Fibroblast of skin of right quadriceps (primary cell): ENCODE measurements around the gene PARVA.

Experiments used
- DNase-seq: peaks from one replicate; pipeline ENCODE4 v3.0.0-alpha.2; 2013

PARVA gene

DNA sequence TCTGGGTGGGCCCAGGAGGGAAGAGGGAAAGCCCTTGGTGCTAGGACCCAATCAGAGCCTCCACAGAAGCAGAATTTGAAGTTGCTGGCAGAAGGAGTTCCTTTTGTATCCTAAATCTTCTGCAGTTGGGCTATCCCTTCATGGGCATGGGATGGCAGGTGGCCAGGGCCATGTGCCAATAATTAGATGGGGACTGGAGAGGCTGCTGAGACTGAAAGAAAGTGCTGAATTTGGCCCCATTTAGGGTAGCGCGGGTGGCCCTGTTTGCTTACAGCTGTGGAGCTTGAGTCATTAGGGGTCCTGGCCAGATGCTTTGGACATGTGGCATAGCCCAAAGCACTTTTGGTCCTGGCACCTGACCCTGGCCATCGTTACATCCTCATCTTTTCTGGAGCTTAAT, 27.1 kb downstream of the PARVA start:
- DNase-seq, result no peak

- no peak for DNase-seq
Measured at GRCh38 chr11:12408156-12408770, 30.9 kb downstream of the PARVA start.

- DNase-seq, result peak; percentile 63
Measured at GRCh38 chr11:12409621-12410005, 32.2 kb downstream of the PARVA start.

DNA sequence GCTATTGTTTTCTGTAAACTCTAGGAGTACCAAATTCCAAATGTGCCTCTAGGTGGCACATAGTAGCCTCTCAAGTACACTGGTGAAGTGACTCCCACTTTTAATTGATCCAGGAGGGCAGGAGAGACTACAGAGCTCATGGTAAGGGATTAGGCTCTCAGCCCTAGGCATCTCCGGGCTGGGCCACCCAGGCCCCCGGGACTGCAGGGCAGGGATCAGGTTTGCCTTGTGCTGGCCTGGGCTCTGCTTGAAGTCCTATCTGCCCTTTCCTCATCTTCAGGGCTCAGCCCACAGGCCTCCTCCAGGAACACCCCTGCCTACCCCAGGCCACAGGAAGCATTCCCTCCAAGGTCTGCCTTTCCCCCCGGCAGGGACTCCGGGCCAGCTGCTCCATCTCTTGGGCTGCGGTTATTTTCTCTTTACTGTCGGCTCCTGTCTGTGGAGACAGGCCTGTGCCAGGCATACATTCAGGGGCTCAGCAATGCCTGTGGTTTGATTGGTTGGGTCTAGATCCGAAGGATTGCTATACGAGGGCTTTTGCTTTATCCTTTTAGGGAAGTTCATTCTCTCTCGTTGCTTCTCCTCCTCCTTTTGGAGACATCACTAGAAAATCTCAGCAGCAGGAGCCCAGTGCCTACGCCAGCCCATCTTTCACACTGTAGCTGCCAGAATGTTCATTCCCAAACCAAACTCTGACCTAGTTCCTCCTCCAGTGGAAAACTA, 32.8 kb downstream of the PARVA start:
- peak; percentile 88 for DNase-seq

- DNase-seq, result no peak
Measured at GRCh38 chr11:12411393-12411792, 34.0 kb downstream of the PARVA start.

GRCh38 chr11:12411806-12412727, 34.7 kb downstream of the PARVA start:
- peak; percentile 99 for DNase-seq

DNA sequence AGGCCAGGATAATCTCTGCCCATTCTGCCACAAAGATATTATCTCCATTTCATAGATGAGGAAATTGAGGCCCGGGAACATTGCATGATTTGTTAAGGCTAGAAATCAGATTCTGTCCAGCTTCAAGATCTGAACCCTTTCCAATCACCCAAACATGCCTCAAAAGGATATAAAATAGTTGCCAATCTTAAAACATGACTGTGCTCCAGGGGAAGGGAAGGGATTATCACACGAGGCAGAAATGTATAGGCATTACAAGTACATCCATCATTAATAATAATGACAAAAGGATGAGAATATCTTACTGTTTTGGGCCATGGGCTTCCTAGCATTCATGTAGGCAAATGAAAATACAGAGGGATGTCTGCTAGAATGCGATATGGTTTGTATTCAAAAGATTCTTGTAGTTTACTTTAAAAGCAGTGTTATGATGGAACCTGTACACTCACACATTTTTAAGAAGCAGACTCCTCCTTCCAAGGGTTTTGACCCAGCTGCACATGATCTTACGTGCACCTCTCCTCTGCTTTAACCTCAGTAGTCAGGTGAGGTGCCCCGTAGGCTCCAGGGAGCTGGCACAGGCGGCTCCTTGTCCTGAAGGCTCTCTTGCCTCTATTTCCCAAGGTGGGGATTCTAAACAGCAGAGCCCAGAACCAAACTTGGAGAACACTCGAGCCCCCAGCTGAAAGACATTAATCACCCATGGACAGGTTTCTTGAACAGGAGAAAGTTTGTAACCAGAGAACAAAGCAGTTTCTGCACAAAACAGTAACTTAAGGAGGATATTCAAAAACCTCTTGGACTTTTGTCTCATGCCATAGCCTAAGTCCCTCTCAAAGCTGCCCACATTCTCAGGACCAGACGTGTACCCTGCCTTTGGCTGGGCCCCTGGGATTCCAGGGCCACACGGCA, 36.0 kb downstream of the PARVA start:
- no peak for DNase-seq

DNA sequence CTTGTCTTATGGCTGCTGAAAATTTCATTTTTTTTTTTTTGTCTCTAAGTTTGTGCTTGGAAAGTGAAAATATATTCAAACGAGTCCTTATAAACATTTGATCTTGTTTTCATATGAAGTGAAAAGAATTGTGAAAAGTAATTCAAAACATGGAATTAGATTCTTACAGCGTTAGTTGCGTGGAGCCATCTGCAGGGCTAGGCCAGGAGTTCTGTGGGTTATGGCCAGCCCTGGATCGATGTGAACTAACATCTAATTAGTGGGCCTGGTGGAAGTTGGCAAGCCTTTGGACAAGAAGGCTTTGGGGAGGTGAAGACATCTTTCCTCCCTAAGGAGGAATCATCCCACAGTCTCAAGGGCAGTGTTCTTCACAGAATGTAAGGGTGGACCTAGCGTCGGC, 37.2 kb downstream of the PARVA start:
- no peak for DNase-seq

DNA sequence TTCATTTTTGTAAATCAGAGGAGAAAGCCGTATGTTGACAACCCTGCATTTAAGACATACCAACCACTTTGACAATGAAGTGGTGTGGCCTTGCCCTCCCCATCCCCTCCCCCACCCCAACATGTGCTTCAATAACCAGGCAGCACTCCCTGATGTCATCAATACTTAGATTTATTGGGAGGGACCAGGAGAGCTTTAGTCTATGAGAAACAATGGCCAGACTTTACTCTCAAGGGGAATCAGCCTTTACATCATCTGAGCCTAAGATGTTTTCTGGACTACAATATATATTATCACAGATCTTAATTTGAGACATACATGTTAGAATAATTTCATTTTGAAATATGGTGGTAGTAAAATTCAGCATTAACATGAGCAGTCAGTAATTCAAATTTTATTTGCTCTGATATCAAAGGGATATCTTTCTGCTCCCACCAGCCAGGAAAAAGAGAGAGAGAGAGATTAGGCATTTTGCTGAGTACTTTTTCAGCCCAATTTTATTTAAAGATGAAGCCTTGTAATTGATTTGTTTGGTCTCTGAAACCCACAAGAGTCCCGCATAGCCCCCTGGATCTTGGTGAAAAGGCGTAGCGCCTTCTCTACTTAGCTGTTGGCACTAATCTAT, 38.1 kb downstream of the PARVA start:
- DNase-seq, result no peak

DNA sequence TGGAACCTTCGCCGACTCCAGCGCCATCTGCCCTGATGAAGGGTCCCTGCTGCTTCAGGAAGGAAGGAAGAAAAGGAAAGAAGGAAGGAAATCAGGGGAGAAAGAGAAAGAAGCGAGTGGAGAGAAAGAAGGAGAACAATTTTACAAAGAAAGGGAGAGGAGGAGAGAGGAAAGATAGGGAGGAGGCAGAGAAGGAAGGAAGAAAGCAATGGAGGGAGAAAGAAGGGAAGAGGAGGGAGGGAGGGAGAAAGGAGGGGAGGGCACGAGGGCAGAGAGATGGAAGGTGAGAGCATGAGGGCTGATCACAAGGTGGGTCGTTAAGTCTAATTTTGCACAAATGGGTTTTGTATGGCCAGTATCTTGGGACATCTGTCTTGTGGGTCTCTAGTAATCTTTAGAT, 39.2 kb downstream of the PARVA start:
- no peak for DNase-seq

DNA sequence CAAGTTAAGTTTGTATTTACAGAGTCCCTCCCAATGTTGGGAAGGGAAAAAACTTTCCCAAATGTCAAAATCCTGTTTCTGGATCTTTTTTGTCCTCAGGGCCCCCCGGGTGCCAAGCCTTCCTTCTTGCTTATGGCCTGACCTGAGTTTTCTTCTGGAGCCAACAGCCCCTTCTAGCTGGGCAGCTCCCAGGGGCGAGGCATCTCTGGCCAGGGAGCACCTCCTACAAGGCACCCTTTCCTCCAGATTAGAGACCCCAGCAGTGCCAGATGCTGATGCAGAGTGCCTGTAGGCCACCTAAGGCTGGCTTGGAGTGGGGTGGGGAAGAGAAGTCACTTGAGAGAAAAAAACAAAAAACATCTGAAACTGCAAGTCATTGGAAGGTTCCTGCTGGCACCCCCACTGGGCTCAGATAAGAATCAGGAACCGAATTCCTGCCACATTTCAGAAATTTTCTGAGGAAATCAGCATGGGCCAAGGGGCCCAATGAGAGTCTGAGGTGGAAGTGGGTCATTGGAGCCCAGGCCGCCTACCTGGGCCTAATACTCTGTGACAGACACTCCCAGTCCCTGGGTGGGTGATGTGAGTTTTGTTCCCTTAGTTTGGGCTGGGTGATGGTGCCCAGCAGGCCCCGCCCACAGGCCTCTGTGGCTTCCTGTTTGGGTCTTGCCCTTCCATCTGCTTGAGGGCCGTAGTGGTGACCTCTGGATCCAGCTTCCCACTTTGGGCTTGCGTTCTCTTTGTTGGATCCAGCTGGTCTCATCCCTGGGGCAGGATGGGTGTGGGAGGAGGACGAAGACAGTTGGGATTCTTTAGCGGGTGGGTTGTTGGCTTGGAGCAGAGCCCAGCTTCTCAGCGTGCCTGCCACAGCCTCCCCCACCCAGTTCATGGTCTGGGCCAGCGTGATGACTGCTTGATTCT, 40.6 kb downstream of the PARVA start:
- peak; percentile 73 for DNase-seq

DNA sequence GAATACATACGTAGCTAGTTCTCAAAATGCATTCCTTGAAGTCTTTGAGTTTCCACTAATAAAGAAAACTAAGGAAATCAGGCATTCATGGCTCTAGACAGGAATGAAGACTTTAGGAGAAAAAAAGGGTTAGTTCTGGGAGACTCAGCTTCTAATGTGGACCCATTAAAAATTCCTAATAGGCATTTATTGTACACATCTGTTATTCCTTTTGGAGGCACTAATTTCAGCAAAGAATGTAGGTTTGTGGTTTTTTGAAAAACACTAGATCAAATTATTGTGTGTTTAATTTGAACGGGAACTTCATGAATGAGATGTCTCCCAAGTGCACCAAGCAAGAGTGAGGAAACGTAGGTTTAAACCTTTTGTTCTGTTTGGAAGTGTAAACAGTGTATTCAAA, 42.7 kb downstream of the PARVA start:
- DNase-seq, result peak; percentile 70

- no peak for DNase-seq
Measured at GRCh38 chr11:12420706-12421105, 43.3 kb downstream of the PARVA start.

DNA sequence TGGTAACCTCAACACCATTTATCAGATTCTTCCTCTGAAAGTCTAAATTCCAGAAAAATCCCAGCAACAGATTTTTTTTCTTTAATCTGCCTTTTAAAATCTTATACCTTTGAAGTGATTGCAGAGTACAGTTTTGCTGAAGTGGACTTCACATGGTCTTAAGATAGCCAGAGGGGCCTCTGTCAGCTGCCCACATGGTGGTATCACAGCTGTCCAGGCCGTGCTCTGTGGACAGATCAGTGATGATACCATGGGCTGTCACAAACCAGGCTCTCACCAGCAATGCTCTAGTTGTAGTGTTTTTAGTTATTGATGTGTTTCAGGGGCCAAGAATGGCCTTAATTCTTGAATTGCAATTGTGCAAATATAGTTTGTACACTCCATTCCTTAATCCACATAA, 44.0 kb downstream of the PARVA start:
- DNase-seq, result no peak

GRCh38 chr11:12426176-12426575, 48.8 kb downstream of the PARVA start:
- DNase-seq, result no peak

GRCh38 chr11:12429155-12429554, 51.8 kb downstream of the PARVA start:
- DNase-seq, result no peak

- peak; percentile 75 for DNase-seq
Measured at GRCh38 chr11:12430351-12430750, 53.0 kb downstream of the PARVA start.

DNA sequence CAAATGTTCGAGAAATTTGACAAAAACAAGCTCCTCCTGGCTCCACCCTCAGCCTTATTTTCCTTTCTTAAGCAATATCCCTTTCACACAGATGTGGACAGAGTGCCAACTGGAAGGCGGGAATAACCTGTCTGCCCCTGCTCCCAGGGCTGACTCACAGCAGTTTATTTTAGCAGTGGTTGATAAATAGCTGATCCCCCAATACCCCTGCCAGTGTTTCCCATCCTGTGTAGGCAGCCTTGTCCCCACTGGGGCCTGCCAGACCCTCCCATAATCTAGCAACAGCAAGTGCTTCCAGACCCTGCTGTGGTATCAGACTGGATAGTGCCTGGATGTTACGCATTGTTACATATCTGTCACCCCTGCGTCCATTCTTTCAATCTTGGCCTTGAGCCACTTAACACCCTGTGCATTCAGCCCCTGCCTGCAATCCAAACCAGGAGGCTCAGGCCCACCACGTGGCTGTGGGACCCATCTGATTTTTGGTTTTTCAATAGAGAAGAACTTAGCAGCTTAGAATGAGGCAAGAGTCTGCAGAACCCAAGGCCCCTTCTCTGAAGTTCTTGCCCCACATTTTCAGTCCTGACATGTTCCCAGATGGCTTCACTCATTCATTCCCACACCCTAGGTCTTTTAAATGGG, 53.7 kb downstream of the PARVA start:
- peak; percentile 82 for DNase-seq

GRCh38 chr11:12432507-12432906, 55.1 kb downstream of the PARVA start:
- DNase-seq, result no peak

DNA sequence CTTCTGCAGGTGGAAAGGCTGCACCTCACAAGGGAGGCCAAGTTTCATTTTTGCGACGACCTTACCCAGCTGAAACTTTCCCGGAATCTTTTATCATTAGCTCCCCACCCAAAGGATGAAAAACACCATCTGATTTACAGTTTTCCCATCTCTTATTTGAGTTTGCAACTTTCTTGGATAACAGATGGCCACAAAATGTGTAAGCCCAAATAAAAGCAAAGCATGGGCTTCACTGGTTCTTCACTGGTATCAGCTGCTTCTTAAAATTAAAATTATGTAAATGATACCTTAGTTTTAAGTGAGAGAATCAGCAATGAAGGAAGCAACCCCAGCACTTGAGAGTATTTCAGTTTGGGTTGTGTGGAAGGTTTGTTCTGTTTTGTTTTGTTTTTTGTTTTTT, 55.8 kb downstream of the PARVA start:
- no peak for DNase-seq
